HCT116 (cell line): Measurements from ENCODE around the gene RNF41. TPM values are rescaled to one million over a fixed set of nuclear protein-coding genes. Genes with fewer than 3 reads are reported as not detected.

Source experiments
- ATAC-seq: fragments of 200-7000 bp; cut with Tn5 transposase; 2 replicates; pipeline ENCODE4 v1.9.1; 2020; ENCODE audit warnings: mild to moderate bottlenecking, moderate library complexity
- BruUV-seq: library from RNA; stranded (reverse); fragments of 400-500 nt; replicated peaks from 2 replicates; lab custom pipeline; 2021; lab: Mats Ljungman, UMichigan
- CTCF ChIA-PET: fragments of 300-600 bp; sonication (Branson Sonifier 250); formaldehyde crosslinking; loops from one replicate; lab custom pipeline; 2021; ENCODE audit warnings: antibody characterized with exemption; lab: Charles Lee
- POLR2A ChIA-PET: fragments of 300-600, 350-600 bp; sonication (Branson Sonifier 250); formaldehyde crosslinking; loops from one replicate; lab custom pipeline; 2021; ENCODE audit warnings: antibody characterized with exemption; lab: Charles Lee
- RAD21 ChIA-PET, 2 experiments: fragments of 300-600 bp; sonication (Branson Sonifier 250); formaldehyde crosslinking; loops; one replicate each; lab custom pipeline; 2023; ENCODE audit warnings: low total read pairs in 2 of 2; ENCODE audit not compliant: uncharacterized antibody in 2 of 2, unreplicated experiment in 2 of 2, low non-redundant PET in 1 of 2; lab: Charles Lee
- DNase-seq: peaks from one replicate; pipeline ENCODE4 v3.0.0-alpha.2; 2010; ENCODE audit warnings: low read depth, low spot score
- H2AFZ ChIP-seq: fragments of 200-600 bp; shearing (Covaris generic), sonication (generic); 2 replicates; pipeline ENCODE4 v1.6.1; 2017; ENCODE audit warnings: low read depth, mixed run types, mixed read lengths, antibody characterized with exemption, low read length; ENCODE audit not compliant: poor library complexity, severe bottlenecking
- H3K27ac ChIP-seq: 2 replicates; pipeline ENCODE4 v1.5.1; 2012; ENCODE audit warnings: low read depth, low read length
- H3K27me3 ChIP-seq: fragments of 200-600 bp; sonication (generic); 2 replicates; pipeline ENCODE4 v1.6.1; 2016; ENCODE audit warnings: mixed run types, low read length, mixed read lengths; ENCODE audit not compliant: insufficient read depth
- H3K36me3 ChIP-seq, 2 experiments: fragments of 200-500 bp in 1 of 2; fragments of 200-600 bp in 1 of 2; sonication (Bioruptor generic) in 1 of 2; sonication (generic) in 1 of 2; 2 replicates each; pipeline versions ENCODE4 v1.5.1 to v1.6.1; 2014 to 2016; ENCODE audit warnings: low read length in 2 of 2, inconsistent platforms in 1 of 2, mixed read lengths in 1 of 2, mixed run types in 1 of 2; ENCODE audit not compliant: insufficient read depth in 2 of 2, control insufficient read depth in 1 of 2
- H3K4me1 ChIP-seq, 2 experiments: fragments of 200-600 bp in 1 of 2; sonication (generic) in 1 of 2; 2 replicates each; pipeline versions ENCODE4 v1.5.1 to v1.6.1; 2012 to 2017; ENCODE audit warnings: low read length in 2 of 2, inconsistent platforms in 1 of 2, mild to moderate bottlenecking in 1 of 2, mixed read lengths in 1 of 2, mixed run types in 1 of 2, moderate library complexity in 1 of 2; ENCODE audit not compliant: insufficient read depth in 2 of 2, control insufficient read depth in 1 of 2
- H3K4me2 ChIP-seq: fragments of 200-600 bp; sonication (generic); 2 replicates; pipeline ENCODE4 v1.6.1; 2017; ENCODE audit warnings: mixed run types, low read length, mixed read lengths
- H3K4me3 ChIP-seq, 2 experiments: fragments of 200-600 bp in 1 of 2; sonication (generic) in 1 of 2; replicated peaks in 1 of 2; 2 replicates each; pipeline ENCODE4 v1.5.1; 2011 to 2016; ENCODE audit warnings: low read length in 2 of 2, control low read depth in 1 of 2, low read depth in 1 of 2, mild to moderate bottlenecking in 1 of 2, mixed read lengths in 1 of 2, mixed run types in 1 of 2
- H3K79me2 ChIP-seq: fragments of 200-600 bp; sonication (generic); 2 replicates; pipeline ENCODE4 v1.6.1; 2017; ENCODE audit warnings: mild to moderate bottlenecking, mixed run types, low read length, moderate library complexity, mixed read lengths; ENCODE audit not compliant: insufficient read depth
- H3K9ac ChIP-seq: fragments of 200-600 bp; sonication (generic); 2 replicates; pipeline ENCODE4 v1.6.1; 2016; ENCODE audit warnings: low read length, mixed read lengths
- H3K9me2 ChIP-seq: fragments of 200-600 bp; sonication (generic), shearing (Covaris generic); 2 replicates; pipeline ENCODE4 v1.6.1; 2017; ENCODE audit warnings: mixed run types, mild to moderate bottlenecking, moderate library complexity; ENCODE audit not compliant: insufficient read depth
- H3K9me3 ChIP-seq, 2 experiments: fragments of 200-500 bp in 1 of 2; fragments of 200-600 bp in 1 of 2; sonication (Bioruptor generic) in 1 of 2; sonication (generic) in 1 of 2; 2 replicates each; pipeline ENCODE4 v1.6.1; 2014 to 2017; ENCODE audit warnings: low read length in 2 of 2, mixed read lengths in 2 of 2, inconsistent platforms in 1 of 2, low read depth in 1 of 2, mild to moderate bottlenecking in 1 of 2, mixed run types in 1 of 2, moderate library complexity in 1 of 2; ENCODE audit not compliant: control insufficient read depth in 1 of 2, insufficient read depth in 1 of 2
- H4K20me1 ChIP-seq: fragments of 200-600 bp; sonication (generic), shearing (Covaris generic); 2 replicates; pipeline ENCODE4 v1.6.1; 2017; ENCODE audit warnings: mixed run types, mild to moderate bottlenecking, moderate library complexity; ENCODE audit not compliant: insufficient read depth
- CTCF ChIP-seq, 3 experiments: fragments of 200-600 bp in 1 of 3; sonication (generic) in 1 of 3; IDR thresholded peaks in 2 of 3; conservative IDR thresholded peaks in 1 of 3; 2 replicates each; pipeline ENCODE4 v1.5.1; 2012 to 2017; ENCODE audit warnings: low read depth in 2 of 3, low read length in 2 of 3, antibody characterized with exemption in 1 of 3, borderline replicate concordance in 1 of 3, control low read depth in 1 of 3, mild to moderate bottlenecking in 1 of 3, mixed read lengths in 1 of 3, mixed run types in 1 of 3, moderate library complexity in 1 of 3; ENCODE audit not compliant: insufficient read depth in 1 of 3
- ELF1 ChIP-seq: IDR thresholded peaks from 2 replicates; pipeline ENCODE4 v1.6.1; 2012; ENCODE audit warnings: low read depth, borderline replicate concordance
- EZH2phosphoT487 ChIP-seq: fragments of 200-600 bp; IDR thresholded peaks from 2 replicates; pipeline ENCODE4 v1.6.1; 2018; ENCODE audit warnings: antibody characterized with exemption, borderline replicate concordance
- JUND ChIP-seq: IDR thresholded peaks from 2 replicates; pipeline ENCODE4 v1.6.1; 2012
- MAX ChIP-seq: IDR thresholded peaks from 2 replicates; pipeline ENCODE4 v1.6.1; 2012
- POLR2AphosphoS5 ChIP-seq: IDR thresholded peaks from 2 replicates; pipeline ENCODE4 v1.6.1; 2011; ENCODE audit warnings: mild to moderate bottlenecking, low read depth, low read length, moderate library complexity
- RAD21 ChIP-seq: IDR thresholded peaks from 2 replicates; pipeline ENCODE4 v1.6.1; 2012; ENCODE audit warnings: low read depth, mild to moderate bottlenecking
- SIN3A ChIP-seq: IDR thresholded peaks from 2 replicates; pipeline ENCODE4 v1.6.1; 2012; ENCODE audit warnings: low read depth
- SRF ChIP-seq: IDR thresholded peaks from 2 replicates; pipeline ENCODE4 v1.6.1; 2012; ENCODE audit warnings: low read depth
- TCF7L2 ChIP-seq: IDR thresholded peaks from 2 replicates; pipeline ENCODE4 v1.7.0; 2011; ENCODE audit warnings: borderline replicate concordance, inconsistent platforms; ENCODE audit not compliant: insufficient read depth, insufficient read length; ENCODE audit errors: extremely low read depth
- YY1 ChIP-seq: IDR thresholded peaks from 2 replicates; pipeline ENCODE4 v1.6.1; 2011; ENCODE audit warnings: low read length, low read depth, moderate library complexity, mild to moderate bottlenecking; ENCODE audit not compliant: insufficient replicate concordance; ENCODE audit errors: extremely low read depth
- ZFX ChIP-seq: fragments of 450-650 bp; IDR thresholded peaks from 2 replicates; pipeline ENCODE4 v1.6.1; 2017
- ZNF274 ChIP-seq: fragments of 200-500 bp; sonication (Bioruptor generic); IDR thresholded peaks from 2 replicates; pipeline ENCODE4 v1.6.1; 2014; ENCODE audit warnings: mild to moderate bottlenecking, low read depth, low read length, inconsistent platforms
- intact Hi-C: fragments of 100-400 bp; cut with micrococcal nuclease; formaldehyde crosslinking; loops from 2 replicates; pipeline ENCODE4 v1.10.0; 2022
- total RNA-seq: library from RNA; stranded (reverse); gene quantifications from one replicate; pipeline ENCODE4 v1.2.1, GENCODE V29; 2021; ENCODE audit not compliant: unreplicated experiment
- TF ChIP-seq, protein P1 (sequence below): IDR thresholded peaks from 2 replicates; pipeline ENCODE4 v1.6.1; 2012; ENCODE audit warnings: low read depth
- TF ChIP-seq, protein P2 (sequence below): IDR thresholded peaks from 2 replicates; pipeline ENCODE4 v1.6.1; 2012

Gene RNF41
- total RNA-seq, 1 experiment from 2014 or later, result 40.6 TPM

- peaks cover 25 to 43% of the 10 kb centered on the region in 2 experiments for H3K4me1 ChIP-seq
- H3K27ac ChIP-seq, result peak overlapping the region; percentile 82
- H3K9ac ChIP-seq, result peak overlapping the region; percentile 89
- TF ChIP-seq ELF1, result no peak
- no peak for TF ChIP-seq POLR2AphosphoS5
- TF ChIP-seq SIN3A, result no peak
- no peak for TF ChIP-seq CTCF (IDR thresholded peaks at IDR 0.05 in 2 of 3, conservative IDR thresholded peaks at IDR 0.05 in 1 of 3; ENCODE audit: borderline replicate concordance in 1 of 3, insufficient read depth in 1 of 3, low read depth in 2 of 3, low read length in 2 of 3)
- TF ChIP-seq, protein P1, sequence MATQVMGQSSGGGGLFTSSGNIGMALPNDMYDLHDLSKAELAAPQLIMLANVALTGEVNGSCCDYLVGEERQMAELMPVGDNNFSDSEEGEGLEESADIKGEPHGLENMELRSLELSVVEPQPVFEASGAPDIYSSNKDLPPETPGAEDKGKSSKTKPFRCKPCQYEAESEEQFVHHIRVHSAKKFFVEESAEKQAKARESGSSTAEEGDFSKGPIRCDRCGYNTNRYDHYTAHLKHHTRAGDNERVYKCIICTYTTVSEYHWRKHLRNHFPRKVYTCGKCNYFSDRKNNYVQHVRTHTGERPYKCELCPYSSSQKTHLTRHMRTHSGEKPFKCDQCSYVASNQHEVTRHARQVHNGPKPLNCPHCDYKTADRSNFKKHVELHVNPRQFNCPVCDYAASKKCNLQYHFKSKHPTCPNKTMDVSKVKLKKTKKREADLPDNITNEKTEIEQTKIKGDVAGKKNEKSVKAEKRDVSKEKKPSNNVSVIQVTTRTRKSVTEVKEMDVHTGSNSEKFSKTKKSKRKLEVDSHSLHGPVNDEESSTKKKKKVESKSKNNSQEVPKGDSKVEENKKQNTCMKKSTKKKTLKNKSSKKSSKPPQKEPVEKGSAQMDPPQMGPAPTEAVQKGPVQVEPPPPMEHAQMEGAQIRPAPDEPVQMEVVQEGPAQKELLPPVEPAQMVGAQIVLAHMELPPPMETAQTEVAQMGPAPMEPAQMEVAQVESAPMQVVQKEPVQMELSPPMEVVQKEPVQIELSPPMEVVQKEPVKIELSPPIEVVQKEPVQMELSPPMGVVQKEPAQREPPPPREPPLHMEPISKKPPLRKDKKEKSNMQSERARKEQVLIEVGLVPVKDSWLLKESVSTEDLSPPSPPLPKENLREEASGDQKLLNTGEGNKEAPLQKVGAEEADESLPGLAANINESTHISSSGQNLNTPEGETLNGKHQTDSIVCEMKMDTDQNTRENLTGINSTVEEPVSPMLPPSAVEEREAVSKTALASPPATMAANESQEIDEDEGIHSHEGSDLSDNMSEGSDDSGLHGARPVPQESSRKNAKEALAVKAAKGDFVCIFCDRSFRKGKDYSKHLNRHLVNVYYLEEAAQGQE, result no peak
- TF ChIP-seq RAD21, result no peak
- TF ChIP-seq JUND, result no peak
- TF ChIP-seq TCF7L2, result no peak
- no peak for TF ChIP-seq SRF
- TF ChIP-seq ZFX, result no peak
- TF ChIP-seq, protein P2, sequence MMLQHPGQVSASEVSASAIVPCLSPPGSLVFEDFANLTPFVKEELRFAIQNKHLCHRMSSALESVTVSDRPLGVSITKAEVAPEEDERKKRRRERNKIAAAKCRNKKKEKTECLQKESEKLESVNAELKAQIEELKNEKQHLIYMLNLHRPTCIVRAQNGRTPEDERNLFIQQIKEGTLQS, result no peak
- no peak for TF ChIP-seq EZH2phosphoT487
- TF ChIP-seq MAX, result no peak
- TF ChIP-seq ZNF274, result no peak
- TF ChIP-seq YY1, result no peak
- H3K9me3 ChIP-seq, result no peaks in the 10 kb centered on the region
- ATAC-seq, result no peak
- CTCF ChIA-PET, result no interaction called here
- peak overlapping the region; percentile 97 for H3K4me2 ChIP-seq
- no TSS peak for BruUV-seq
- POLR2A ChIA-PET, result no interaction called here
- peaks cover 30% of the 10 kb centered on the region for H3K79me2 ChIP-seq
- intact Hi-C loops, result loop anchor here (1.0 to 5.0 kb wide), 2 partner anchors 35 to 64 kb away; partner anchors contain the start of genes NABP2 and RNF41
- no peaks in the 10 kb centered on the region for H4K20me1 ChIP-seq
- peak overlapping the region; percentile 71 to 89 for H3K4me3 ChIP-seq
- no peaks in the 10 kb centered on the region for H3K9me2 ChIP-seq
- DNase-seq, result no peak
- H2AFZ ChIP-seq, result no peak overlapping the region
- RAD21 ChIA-PET, result no interaction called here
- peaks cover 29 to 48% of the 10 kb centered on the region in 2 experiments for H3K36me3 ChIP-seq
- no peaks in the 10 kb centered on the region for H3K27me3 ChIP-seq
Measured at GRCh38 chr12:56257071-56257470, 35.3 kb upstream of the RNF41 start.
